Stimulated activated CD8-positive, alpha-beta memory T cell treated with anti-CD3 and anti-CD28 coated beads, Interleukin-4, amount 100 ng/mL, for 24 hours (primary cell): ENCODE measurements around the gene CD27.
"Not testable (repeated sequence)": the region's sequence is repeated elsewhere in the genome, so short reads cannot be mapped to it uniquely, and the experiment has no call there.

Experiments
- DNase-seq: peaks from one replicate; pipeline ENCODE4 v3.0.0-alpha.2; 2020; ENCODE audit warnings: low read depth

CD27 gene

DNA sequence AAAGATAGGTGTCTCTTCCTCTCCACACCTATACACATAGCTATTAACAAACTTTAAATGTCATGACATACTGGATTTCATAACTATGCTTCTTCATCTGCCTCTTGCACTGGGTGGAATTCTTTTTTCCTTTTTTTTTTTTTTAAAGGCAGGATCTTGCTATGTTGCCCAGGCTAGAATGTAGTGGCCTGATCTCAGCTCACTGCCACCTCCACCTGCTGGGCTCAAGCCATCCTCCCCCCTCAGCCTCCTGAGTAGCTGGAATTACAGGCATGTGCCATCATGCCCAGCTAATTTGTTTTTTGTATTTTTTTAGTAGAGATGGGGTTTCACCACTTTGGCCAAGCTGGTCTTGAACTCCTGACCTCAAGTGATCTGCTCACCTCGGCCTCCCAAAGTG lies 43.5 kb downstream of the CD27 start:
- no peak for DNase-seq

DNA sequence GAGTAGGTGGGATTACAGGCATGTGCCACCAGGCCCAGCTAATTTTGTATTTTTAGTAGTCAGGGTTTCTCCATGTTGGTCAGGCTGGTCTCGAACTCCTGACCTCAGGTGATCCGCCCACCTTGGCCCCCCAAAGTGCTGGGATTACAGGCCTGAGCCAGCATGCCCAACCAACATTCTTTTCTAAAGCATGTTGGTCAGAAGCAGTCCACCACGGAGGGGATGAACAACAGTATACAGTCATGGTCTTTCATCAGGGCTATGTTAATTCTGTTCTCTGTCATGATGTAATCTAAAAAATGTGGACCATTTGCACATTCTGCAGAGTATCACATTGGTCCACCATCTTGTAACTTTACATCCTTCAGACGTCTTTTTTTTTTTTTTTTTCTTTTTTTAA lies 44.7 kb downstream of the CD27 start:
- no peak for DNase-seq

DNA sequence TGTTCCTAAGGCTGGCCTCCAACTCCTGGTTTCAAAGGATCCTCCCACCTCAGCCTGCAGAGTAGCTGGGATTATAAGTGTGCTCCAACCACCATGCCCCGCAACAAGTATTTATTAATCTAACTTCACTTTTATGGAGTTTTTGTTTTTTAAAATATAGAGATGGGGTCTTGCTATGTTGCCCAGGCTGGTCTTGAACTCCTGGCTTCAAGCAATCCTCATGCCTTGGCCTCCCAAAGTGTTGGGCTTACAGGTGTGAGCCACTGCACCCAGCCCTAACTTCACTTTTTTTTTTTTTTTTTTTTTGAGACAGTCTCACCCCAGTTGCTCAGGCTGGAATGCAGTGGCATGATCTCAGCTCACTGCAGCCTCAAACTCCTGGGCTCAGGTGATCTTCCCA lies 45.9 kb downstream of the CD27 start:
- DNase-seq, result not testable (repeated sequence)

DNA sequence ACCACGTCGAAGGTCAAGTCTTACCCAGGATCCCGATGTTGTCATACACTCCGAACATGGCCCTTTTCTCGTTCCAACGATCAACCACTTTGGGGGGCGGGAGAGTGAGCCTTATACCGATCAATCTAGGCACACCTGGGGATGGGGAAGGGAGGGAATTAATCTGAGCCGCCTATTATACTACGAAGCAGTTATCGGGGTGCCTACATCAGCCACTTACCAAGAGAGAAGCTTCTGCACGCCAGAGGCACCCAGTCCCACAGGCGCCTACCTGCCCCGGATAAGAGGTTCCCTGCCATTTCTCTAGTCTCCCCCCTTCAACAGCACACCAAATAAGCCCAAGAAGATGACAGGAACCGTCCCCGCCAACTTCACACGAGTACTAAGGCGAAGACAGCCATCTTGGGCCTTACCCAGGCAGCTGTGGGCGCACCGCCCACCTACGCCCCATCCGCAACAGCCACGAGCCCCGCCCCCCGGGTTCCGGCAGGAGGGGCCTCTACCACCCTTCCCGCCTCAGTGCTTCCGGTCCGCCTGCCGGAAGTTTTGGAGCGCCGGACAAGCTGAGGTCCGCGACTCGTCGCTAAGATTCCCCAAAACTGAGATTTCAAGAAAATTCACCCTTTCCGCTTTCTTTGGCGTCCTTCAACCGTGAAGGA lies 48.2 kb downstream of the CD27 start, which contains the start of gene MRPL51:
Gene MRPL51 (minus strand): TSS at position 425 of the 659 bp plus-strand sequence. CDS start 126 bp downstream, at position 299.
- peak; percentile 95 for DNase-seq

DNA sequence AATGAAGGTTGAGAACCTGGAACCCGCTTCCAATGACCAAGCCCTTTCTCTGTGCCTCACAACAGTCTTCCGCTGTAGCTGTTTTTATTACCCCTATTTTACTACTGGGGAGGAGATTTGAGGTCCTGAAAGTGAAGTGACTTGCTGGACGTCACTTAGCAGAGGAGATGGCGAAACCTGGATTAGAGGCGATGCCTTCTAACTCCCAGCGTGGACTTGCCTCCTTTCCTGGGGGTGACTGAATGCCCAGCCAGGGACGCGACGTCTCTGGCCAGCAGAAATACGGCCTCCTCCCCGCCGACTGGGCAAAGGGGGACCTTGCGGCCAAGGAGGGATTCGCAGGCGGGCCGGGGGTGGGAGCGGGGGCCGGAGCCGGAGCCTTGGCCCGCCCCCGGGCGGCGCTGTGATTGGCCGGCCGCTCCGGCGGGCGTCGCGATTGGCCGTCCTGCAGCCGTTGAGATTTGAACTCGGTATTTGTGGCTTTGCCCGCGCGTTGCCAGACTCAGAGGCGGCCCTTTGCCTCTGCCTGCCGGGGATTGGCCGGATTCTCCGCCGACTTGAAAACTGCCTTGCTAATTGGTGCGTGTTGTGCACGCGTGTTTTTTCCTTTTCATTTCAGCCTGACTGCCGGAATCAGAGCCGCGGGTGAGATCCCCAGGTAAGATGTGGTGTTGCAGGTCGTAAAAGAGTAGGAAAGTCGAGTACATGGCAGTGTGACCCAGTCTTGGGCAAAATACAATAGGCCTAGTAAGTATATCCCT lies 48.9 kb downstream of the CD27 start, which contains the start of gene NCAPD2:
Gene NCAPD2 (plus strand): TSS at position 606 of the 761 bp plus-strand sequence. CDS start 997 bp downstream, outside the sequence.
- DNase-seq, result peak; percentile 89

DNA sequence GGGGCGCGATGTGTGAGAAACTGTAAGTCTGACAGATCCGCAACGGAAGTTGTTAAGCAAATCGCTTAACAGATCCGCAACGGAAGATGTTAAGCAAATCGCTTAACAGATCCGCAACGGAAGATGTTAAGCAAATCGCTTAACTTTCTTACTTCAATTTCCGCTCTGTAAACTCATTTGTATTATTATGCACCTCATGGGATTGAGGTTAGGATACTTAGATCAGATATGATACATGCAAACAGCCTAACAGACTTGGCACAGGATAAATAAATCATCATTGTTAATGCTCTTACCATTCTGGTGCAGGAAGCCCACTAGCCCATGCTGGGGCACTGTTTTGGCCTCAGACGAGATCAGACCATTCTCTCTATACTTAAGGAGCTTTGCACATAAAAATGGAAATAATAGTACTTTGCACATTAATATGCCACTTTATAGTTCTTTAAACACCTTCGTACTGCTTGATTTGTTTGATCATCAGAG lies 49.5 kb downstream of the CD27 start:
- DNase-seq, result no peak

DNA sequence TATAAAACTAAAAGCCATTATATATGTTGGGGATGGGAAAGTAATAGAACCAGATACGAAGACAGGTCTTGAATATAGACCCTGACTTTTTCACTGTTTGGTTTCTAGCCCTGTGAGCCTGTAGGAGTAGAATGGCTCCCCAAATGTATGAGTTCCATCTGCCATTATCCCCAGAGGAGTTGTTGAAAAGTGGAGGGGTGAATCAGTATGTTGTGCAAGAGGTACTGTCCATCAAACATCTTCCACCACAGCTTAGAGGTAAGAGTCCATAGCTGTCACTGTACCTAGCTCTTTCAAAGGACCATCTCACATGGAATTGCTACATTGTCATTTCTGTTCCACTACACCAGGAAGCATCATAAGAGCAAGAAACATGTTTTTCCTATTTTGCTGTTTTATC lies 50.2 kb downstream of the CD27 start:
- no peak for DNase-seq

DNA sequence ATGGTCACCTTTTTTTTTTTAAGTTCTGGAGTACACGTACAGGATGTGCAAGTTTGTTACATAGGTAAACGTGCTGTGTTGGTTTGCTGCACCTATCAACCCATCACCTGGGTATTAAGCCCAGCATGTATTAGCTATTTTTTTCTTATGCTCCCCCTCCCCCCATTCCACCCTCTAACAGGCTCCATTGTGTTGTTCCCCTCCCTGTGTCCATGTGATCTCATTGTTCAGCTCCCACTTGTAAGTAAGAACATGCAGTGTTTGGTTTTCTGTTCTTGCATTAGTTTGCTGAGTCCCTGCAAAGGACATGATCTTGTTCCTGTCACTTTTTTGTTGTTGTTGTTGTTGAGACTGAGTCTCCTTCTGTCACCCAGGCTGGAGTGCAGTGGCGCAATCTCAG lies 52.5 kb downstream of the CD27 start:
- DNase-seq, result not testable (repeated sequence)

DNA sequence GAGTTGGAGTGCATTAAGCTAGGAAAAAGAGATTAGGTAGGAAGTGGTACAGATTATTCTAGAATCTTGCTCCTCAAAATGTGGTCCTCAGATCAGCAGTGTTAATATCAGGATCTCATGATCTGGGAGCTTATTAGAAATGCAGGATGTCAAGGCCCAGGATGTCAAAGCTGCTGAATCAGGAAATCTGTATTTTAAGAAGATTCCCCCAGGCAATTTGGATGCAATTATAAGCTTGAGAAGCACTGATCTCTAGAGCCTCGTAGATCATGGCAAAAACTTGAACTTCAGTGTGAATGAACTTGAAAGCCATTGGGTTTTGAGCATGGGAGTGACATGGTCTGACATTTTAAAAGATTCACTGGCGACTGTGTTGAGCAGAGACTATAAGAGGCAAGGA lies 55.7 kb downstream of the CD27 start:
- DNase-seq, result no peak
